Liver (tissue), 9 donors: ENCODE data around the gene GLOD5. TPM values are rescaled to one million over a fixed set of nuclear protein-coding genes. Genes with fewer than 3 reads are reported as not detected.

Experiments
- DNase-seq: peaks from one replicate; pipeline ENCODE4 v3.0.0-alpha.2; 2017; ENCODE audit warnings: low spot score
- H3K27ac ChIP-seq, 2 donors: one replicate each; pipeline ENCODE4 v1.7.0; 2013; ENCODE audit warnings: inconsistent platforms in 2 of 2, low read length in 2 of 2, control low read depth in 1 of 2, low read depth in 1 of 2, mild to moderate bottlenecking in 1 of 2
- H3K27me3 ChIP-seq, 4 donors: one replicate each; pipeline versions ENCODE4 v1.6.1 to v1.7.0; 2013; ENCODE audit warnings: low read length in 3 of 4, inconsistent platforms in 1 of 4, mild to moderate bottlenecking in 1 of 4, moderate library complexity in 1 of 4; ENCODE audit not compliant: control insufficient read depth in 4 of 4, insufficient read depth in 4 of 4
- H3K36me3 ChIP-seq, 4 donors: one replicate each; pipeline versions ENCODE4 v1.6.1 to v1.7.0; 2013; ENCODE audit warnings: low read length in 3 of 4, mild to moderate bottlenecking in 3 of 4, low read depth in 1 of 4, moderate library complexity in 1 of 4; ENCODE audit not compliant: control insufficient read depth in 4 of 4, insufficient read depth in 3 of 4
- H3K4me1 ChIP-seq, 4 donors: one replicate each; pipeline versions ENCODE4 v1.6.1 to v1.7.0; 2013; ENCODE audit warnings: low read length in 3 of 4, mild to moderate bottlenecking in 3 of 4, moderate library complexity in 1 of 4; ENCODE audit not compliant: control insufficient read depth in 4 of 4, insufficient read depth in 4 of 4
- H3K4me3 ChIP-seq, 3 donors: one replicate each; pipeline versions ENCODE4 v1.6.1 to v1.7.0; 2013; ENCODE audit warnings: low read length in 3 of 3, control low read depth in 1 of 3, low read depth in 1 of 3, mild to moderate bottlenecking in 1 of 3
- H3K9ac ChIP-seq, 2 donors: one replicate each; pipeline ENCODE4 v1.7.0; 2013; ENCODE audit warnings: low read length in 2 of 2, mild to moderate bottlenecking in 2 of 2, moderate library complexity in 2 of 2, control low read depth in 1 of 2, low read depth in 1 of 2
- H3K9me3 ChIP-seq, 4 donors: one replicate each; pipeline versions ENCODE4 v1.6.1 to v1.7.0; 2013; ENCODE audit warnings: low read length in 3 of 4; ENCODE audit not compliant: control insufficient read depth in 4 of 4
- ATF3 ChIP-seq: IDR thresholded peaks from 2 replicates; pipeline ENCODE4 v1.6.1; 2016; ENCODE audit warnings: antibody characterized with exemption
- EGR1 ChIP-seq, 2 donors: IDR thresholded peaks; 2 replicates each; pipeline ENCODE4 v1.6.1; 2016 to 2018; ENCODE audit warnings: antibody characterized with exemption in 2 of 2, low read depth in 2 of 2
- FOXA1 ChIP-seq: IDR thresholded peaks from 2 replicates; pipeline ENCODE4 v1.6.1; 2016; ENCODE audit warnings: antibody characterized with exemption
- FOXA2 ChIP-seq: IDR thresholded peaks from 2 replicates; pipeline ENCODE4 v1.6.1; 2016; ENCODE audit warnings: antibody characterized with exemption
- GABPA ChIP-seq, 2 donors: IDR thresholded peaks in 1 of 2; conservative IDR thresholded peaks in 1 of 2; 2 replicates each; pipeline ENCODE4 v1.6.1; 2016; ENCODE audit warnings: antibody characterized with exemption in 2 of 2, mild to moderate bottlenecking in 1 of 2, moderate library complexity in 1 of 2
- HNF4A ChIP-seq, 2 donors: conservative IDR thresholded peaks; 2 replicates each; pipeline ENCODE4 v1.6.1; 2016; ENCODE audit warnings: antibody characterized with exemption in 2 of 2, mild to moderate bottlenecking in 2 of 2
- HNF4G ChIP-seq: IDR thresholded peaks from 2 replicates; pipeline ENCODE4 v1.6.1; 2016; ENCODE audit warnings: antibody characterized with exemption
- JUND ChIP-seq, 2 donors: IDR thresholded peaks; 2 replicates each; pipeline ENCODE4 v1.6.1; 2016; ENCODE audit warnings: antibody characterized with exemption in 2 of 2
- NR2F2 ChIP-seq: IDR thresholded peaks from 2 replicates; pipeline ENCODE4 v1.6.1; 2016; ENCODE audit warnings: antibody characterized with exemption
- RAD21 ChIP-seq, 2 donors: IDR thresholded peaks; 2 replicates each; pipeline ENCODE4 v1.6.1; 2016; ENCODE audit warnings: antibody characterized with exemption in 2 of 2, mild to moderate bottlenecking in 2 of 2
- REST ChIP-seq: IDR thresholded peaks from 2 replicates; pipeline ENCODE4 v1.6.1; 2016; ENCODE audit warnings: antibody characterized with exemption, mild to moderate bottlenecking
- RXRA ChIP-seq, 2 donors: IDR thresholded peaks; 2 replicates each; pipeline ENCODE4 v1.6.1; 2017 to 2018; ENCODE audit warnings: antibody characterized with exemption in 2 of 2, mild to moderate bottlenecking in 1 of 2
- SP1 ChIP-seq: IDR thresholded peaks from 2 replicates; pipeline ENCODE4 v1.6.1; 2018; ENCODE audit warnings: antibody characterized with exemption, mild to moderate bottlenecking
- TAF1 ChIP-seq: conservative IDR thresholded peaks from 2 replicates; pipeline ENCODE4 v1.6.1; 2016; ENCODE audit warnings: antibody characterized with exemption, mild to moderate bottlenecking
- YY1 ChIP-seq: IDR thresholded peaks from 2 replicates; pipeline ENCODE4 v1.6.1; 2016; ENCODE audit warnings: antibody characterized with exemption, mild to moderate bottlenecking
- WGBS: extraction: QIAGEN DNeasy Blood & Tissue Kit; methylation state at CpG from one replicate; pipeline ENCODE4 v1.1.7; 2013; 5-methylcytosine and 5-hydroxymethylcytosine counted together
- polyA plus RNA-seq, 2 donors: library from polyadenylated mRNA; stranded (reverse) in 1 of 2; unstranded in 1 of 2; fragments of 200-250 nt in 1 of 2; fragments of >200 nt in 1 of 2; fragmentation: Nextera tagmentation in 1 of 2; extraction: Ambion mirVana in 1 of 2; gene quantifications; one replicate each; pipeline versions ENCODE4 v1.2.1 to v1.2.3, GENCODE V29; 2013 to 2015
- total RNA-seq, 2 donors: library from RNA; depleted of rRNA; stranded (reverse); fragments of >200 nt; gene quantifications; one replicate each; pipeline ENCODE4 v1.2.3, GENCODE V29; 2014
- TF ChIP-seq, protein P1 (sequence below): IDR thresholded peaks from 2 replicates; pipeline ENCODE4 v1.6.1; 2016; ENCODE audit warnings: antibody characterized with exemption
- TF ChIP-seq, protein P2 (sequence below): IDR thresholded peaks from 2 replicates; pipeline ENCODE4 v1.6.1; 2016; ENCODE audit warnings: antibody characterized with exemption
- TF ChIP-seq, protein P3 (sequence below): fragments of 150-350 bp; IDR thresholded peaks from 2 replicates; pipeline ENCODE4 v1.5.1; 2017; ENCODE audit warnings: improper control_type of control experiment, low read depth, low read length; ENCODE audit not compliant: missing input control
- donor health status: healthy.
- donor health status: healthy.
- donor health status: healthy.
- donor health status: healthy.
- donor health status: healthy.

Gene GLOD5
- total RNA-seq, result under 1 TPM in 1 of 2 donors, not detected in 1; 0.67 TPM
- 1 to 10 TPM; 2.1 to 3.4 TPM for polyA plus RNA-seq

GRCh38 chrX:48761674-48762471 lies at the start of gene GLOD5:
Gene GLOD5 (plus strand): TSS chrX:48761747. CDS start chrX:48761791, 44 bp downstream.
- Histone ChIP-seq H3K4me3 (peak within 1 kb of the TSS in 1 of 3 donors; percentile 11), H3K4me1 (peaks cover 0 to 3% (median 0%) of the 10 kb centered on the region in 4 donors), H3K9me3 (no peaks in the 10 kb centered on the region), H3K36me3 (no peaks in the 10 kb centered on the region), H3K27ac (peak within 1 kb of the TSS in 1 of 2 donors; percentile 71), H3K27me3 (no peaks in the 10 kb centered on the region), H3K9ac (no peak within 1 kb of the TSS)
- WGBS, result 38% methylated on average over 12 of the region's 12 CpGs
- DNase-seq, result peak; percentile 33
- peak in 1 of 2 donors; percentile 36 for TF ChIP-seq GABPA (IDR thresholded peaks at IDR 0.05 in 1 of 2, conservative IDR thresholded peaks at IDR 0.05 in 1 of 2)
- no peak for TF ChIP-seq EGR1 (IDR thresholded peaks at IDR 0.05; ENCODE audit: low read depth in 2 of 2)
- TF ChIP-seq HNF4G, result no peak
- TF ChIP-seq, protein P1, sequence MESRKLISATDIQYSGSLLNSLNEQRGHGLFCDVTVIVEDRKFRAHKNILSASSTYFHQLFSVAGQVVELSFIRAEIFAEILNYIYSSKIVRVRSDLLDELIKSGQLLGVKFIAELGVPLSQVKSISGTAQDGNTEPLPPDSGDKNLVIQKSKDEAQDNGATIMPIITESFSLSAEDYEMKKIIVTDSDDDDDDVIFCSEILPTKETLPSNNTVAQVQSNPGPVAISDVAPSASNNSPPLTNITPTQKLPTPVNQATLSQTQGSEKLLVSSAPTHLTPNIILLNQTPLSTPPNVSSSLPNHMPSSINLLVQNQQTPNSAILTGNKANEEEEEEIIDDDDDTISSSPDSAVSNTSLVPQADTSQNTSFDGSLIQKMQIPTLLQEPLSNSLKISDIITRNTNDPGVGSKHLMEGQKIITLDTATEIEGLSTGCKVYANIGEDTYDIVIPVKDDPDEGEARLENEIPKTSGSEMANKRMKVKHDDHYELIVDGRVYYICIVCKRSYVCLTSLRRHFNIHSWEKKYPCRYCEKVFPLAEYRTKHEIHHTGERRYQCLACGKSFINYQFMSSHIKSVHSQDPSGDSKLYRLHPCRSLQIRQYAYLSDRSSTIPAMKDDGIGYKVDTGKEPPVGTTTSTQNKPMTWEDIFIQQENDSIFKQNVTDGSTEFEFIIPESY, result no peak
- no peak for TF ChIP-seq FOXA1
- no peak for TF ChIP-seq FOXA2
- TF ChIP-seq HNF4A (conservative IDR thresholded peaks at IDR 0.05), result peak; percentile 24 to 45
- peak; percentile 81 to 87 for TF ChIP-seq RAD21 (IDR thresholded peaks at IDR 0.05)
- TF ChIP-seq RXRA (IDR thresholded peaks at IDR 0.05), result peak; percentile 64 to 75
- no peak for TF ChIP-seq ATF3
- no peak for TF ChIP-seq REST
- no peak for TF ChIP-seq TAF1
- TF ChIP-seq YY1, result peak; percentile 95
- no peak for TF ChIP-seq NR2F2
- TF ChIP-seq SP1, result peak; percentile 61
- TF ChIP-seq, protein P2, sequence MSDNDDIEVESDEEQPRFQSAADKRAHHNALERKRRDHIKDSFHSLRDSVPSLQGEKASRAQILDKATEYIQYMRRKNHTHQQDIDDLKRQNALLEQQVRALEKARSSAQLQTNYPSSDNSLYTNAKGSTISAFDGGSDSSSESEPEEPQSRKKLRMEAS, result no peak
- TF ChIP-seq, protein P3, sequence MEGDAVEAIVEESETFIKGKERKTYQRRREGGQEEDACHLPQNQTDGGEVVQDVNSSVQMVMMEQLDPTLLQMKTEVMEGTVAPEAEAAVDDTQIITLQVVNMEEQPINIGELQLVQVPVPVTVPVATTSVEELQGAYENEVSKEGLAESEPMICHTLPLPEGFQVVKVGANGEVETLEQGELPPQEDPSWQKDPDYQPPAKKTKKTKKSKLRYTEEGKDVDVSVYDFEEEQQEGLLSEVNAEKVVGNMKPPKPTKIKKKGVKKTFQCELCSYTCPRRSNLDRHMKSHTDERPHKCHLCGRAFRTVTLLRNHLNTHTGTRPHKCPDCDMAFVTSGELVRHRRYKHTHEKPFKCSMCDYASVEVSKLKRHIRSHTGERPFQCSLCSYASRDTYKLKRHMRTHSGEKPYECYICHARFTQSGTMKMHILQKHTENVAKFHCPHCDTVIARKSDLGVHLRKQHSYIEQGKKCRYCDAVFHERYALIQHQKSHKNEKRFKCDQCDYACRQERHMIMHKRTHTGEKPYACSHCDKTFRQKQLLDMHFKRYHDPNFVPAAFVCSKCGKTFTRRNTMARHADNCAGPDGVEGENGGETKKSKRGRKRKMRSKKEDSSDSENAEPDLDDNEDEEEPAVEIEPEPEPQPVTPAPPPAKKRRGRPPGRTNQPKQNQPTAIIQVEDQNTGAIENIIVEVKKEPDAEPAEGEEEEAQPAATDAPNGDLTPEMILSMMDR, result peak; percentile 40
- TF ChIP-seq JUND (IDR thresholded peaks at IDR 0.05), result no peak
